WTC11 (cell line): ENCODE data around the gene KCNN4. TPM values are rescaled to one million over a fixed set of nuclear protein-coding genes. Genes with fewer than 3 reads are reported as not detected.
A peak's percentile ranks its signal among the peaks of the same experiment; 100 is the strongest.
"Not testable (repeated sequence)": the region's sequence is repeated elsewhere in the genome, so short reads cannot be mapped to it uniquely, and the experiment has no call there.

ENCODE experiments used
- ATAC-seq: fragments of 200-7000 bp; cut with Tn5 transposase; 2 replicates; pipeline ENCODE4 v1.10.0; 2021; ENCODE audit warnings: mild to moderate bottlenecking, moderate library complexity
- CTCF ChIA-PET: fragments of 300-600 bp; sonication (Branson Sonifier 250); formaldehyde crosslinking; loops from one replicate; lab custom pipeline; 2021; ENCODE audit warnings: antibody characterized with exemption; lab: Charles Lee
- POLR2A ChIA-PET: fragments of 350-600 bp; sonication (Branson Sonifier 250); formaldehyde crosslinking; loops from one replicate; lab custom pipeline; 2021; ENCODE audit warnings: antibody characterized with exemption; lab: Charles Lee
- DNase-seq: peaks from one replicate; pipeline ENCODE4 v3.0.0; 2021; ENCODE audit warnings: low spot score
- H3K27ac Mint-ChIP-seq: 2 replicates; pipeline ENCODE4 v1.8.0; 2021; ENCODE audit warnings: mixed read lengths
- H3K27me3 Mint-ChIP-seq: 2 replicates; pipeline ENCODE4 v1.8.0; 2021; ENCODE audit warnings: low read depth, mild to moderate bottlenecking, moderate library complexity, mixed read lengths
- H3K36me3 Mint-ChIP-seq: 2 replicates; pipeline ENCODE4 v1.8.0; 2021; ENCODE audit warnings: mixed read lengths
- H3K4me1 Mint-ChIP-seq: 2 replicates; pipeline ENCODE4 v1.8.0; 2022; ENCODE audit warnings: mixed read lengths
- H3K4me3 Mint-ChIP-seq: 2 replicates; pipeline ENCODE4 v1.8.0; 2021; ENCODE audit warnings: mild to moderate bottlenecking, moderate library complexity, mixed read lengths
- H3K9me3 Mint-ChIP-seq: 2 replicates; pipeline ENCODE4 v1.8.0; 2021; ENCODE audit warnings: mixed read lengths
- AR ChIP-seq: fragments of 250-450 bp; sonication (Bioruptor Pico); IDR thresholded peaks from 2 replicates; pipeline ENCODE4 v1.9.0; 2021; ENCODE audit warnings: mild to moderate bottlenecking
- CDX4 ChIP-seq: fragments of 250-450 bp; sonication (Bioruptor Pico); IDR thresholded peaks from 2 replicates; pipeline ENCODE4 v1.9.0; 2021; ENCODE audit warnings: moderate library complexity, mild to moderate bottlenecking, inconsistent platforms, borderline replicate concordance
- E2F4 ChIP-seq: sonication (generic); formaldehyde crosslinking; IDR thresholded peaks from 2 replicates; pipeline ENCODE4 v1.8.1; 2022; ENCODE audit warnings: low read depth, mild to moderate bottlenecking, moderate library complexity, missing genetic modification reagents, borderline replicate concordance
- GTF2I ChIP-seq: fragments of 250-450 bp; sonication (Bioruptor Pico); conservative IDR thresholded peaks from 2 replicates; pipeline ENCODE4 v1.4.0; 2021; ENCODE audit warnings: mild to moderate bottlenecking
- HMGXB4 ChIP-seq: sonication (generic); formaldehyde crosslinking; IDR thresholded peaks from 2 replicates; pipeline ENCODE4 v1.8.1; 2023; ENCODE audit warnings: mild to moderate bottlenecking, moderate library complexity, missing genetic modification reagents
- NFYB ChIP-seq: sonication (generic); formaldehyde crosslinking; conservative IDR thresholded peaks from 2 replicates; pipeline ENCODE4 v1.8.0; 2022; ENCODE audit warnings: low read depth, missing genetic modification reagents
- PREB ChIP-seq: sonication (generic); formaldehyde crosslinking; IDR thresholded peaks from 2 replicates; pipeline ENCODE4 v1.8.1; 2022; ENCODE audit warnings: mild to moderate bottlenecking, missing genetic modification reagents, moderate library complexity, borderline replicate concordance
- SMAD3 ChIP-seq: sonication (generic); formaldehyde crosslinking; IDR thresholded peaks from 2 replicates; pipeline ENCODE4 v1.8.0; 2022; ENCODE audit warnings: missing genetic modification reagents, mild to moderate bottlenecking, borderline replicate concordance
- SMAD4 ChIP-seq: sonication (generic); formaldehyde crosslinking; IDR thresholded peaks from 2 replicates; pipeline ENCODE4 v1.8.0; 2022; ENCODE audit warnings: mild to moderate bottlenecking, missing genetic modification reagents
- ZNF263 ChIP-seq: sonication (generic); formaldehyde crosslinking; IDR thresholded peaks from 2 replicates; pipeline ENCODE4 v1.8.1; 2022; ENCODE audit warnings: low read depth, mild to moderate bottlenecking, moderate library complexity, missing genetic modification reagents
- ZNF532 ChIP-seq: fragments of 250-450 bp; sonication (Bioruptor Pico); IDR thresholded peaks from 2 replicates; pipeline ENCODE4 v1.9.0; 2021; ENCODE audit warnings: mild to moderate bottlenecking, borderline replicate concordance
- total RNA-seq: library from RNA; stranded (reverse); gene quantifications from 3 replicates; pipeline ENCODE4 v1.2.3, GENCODE V29; 2021

The KCNN4 gene
- total RNA-seq, 1 experiment from 2014 or later = 0.98 TPM

GRCh38 chr19:43776286-43776685 lies 4.5 kb downstream of the KCNN4 start:
- TF ChIP-seq PREB (CRISPR knock-in tag) (no peak), GTF2I (CRISPR knock-in tag) (no peak), HMGXB4 (CRISPR knock-in tag) (no peak)
- Mint-ChIP-seq H3K27me3 (peaks cover 58% of the 10 kb centered on the region), H3K36me3 (no peaks in the 10 kb centered on the region), H3K27ac (no peak overlapping the region), H3K9me3 (no peaks in the 10 kb centered on the region), H3K4me3 (peak overlapping the region; percentile 26; the same call in 1 of the 2 replicates), H3K4me1 (peaks cover 49% of the 10 kb centered on the region)
- CTCF ChIA-PET = interaction anchor here (1.3 to 7.4 kb wide), 3 partner anchors 9 to 147 kb away, joined by 3 to 101 read pairs (median 9); no protein-coding TSS in a partner anchor
- no peak for DNase-seq
- POLR2A ChIA-PET = interaction anchor here (0.6 to 0.7 kb wide), 2 partner anchors 108 to 114 kb away, joined by 4 read pairs; no protein-coding TSS in a partner anchor
- ATAC-seq = peak; percentile 9

GRCh38 chr19:43775299-43775890 lies 5.4 kb downstream of the KCNN4 start:
- no peaks in the 10 kb centered on the region for H3K36me3 Mint-ChIP-seq
- ChIA-PET CTCF (interaction anchor here (1.1 to 7.4 kb wide), 7 partner anchors 9 to 146 kb away, joined by 3 to 101 read pairs (median 16); partner anchors contain the start of genes SMG9 and ZNF283), POLR2A (interaction anchor here (1.3 to 1.9 kb wide), 3 partner anchors 10 to 107 kb away, joined by 3 to 12 read pairs (median 3); partner anchors contain the start of gene SMG9)
- H3K4me1 Mint-ChIP-seq = peaks cover 47% of the 10 kb centered on the region
- H3K9me3 Mint-ChIP-seq = no peaks in the 10 kb centered on the region
- no peak for ATAC-seq
- TF ChIP-seq ZNF263 (CRISPR knock-in tag) (no peak), NFYB (no peak), SMAD4 (no peak)
- H3K27me3 Mint-ChIP-seq = peaks cover 67% of the 10 kb centered on the region
- H3K4me3 Mint-ChIP-seq = peak overlapping the region; percentile 72; the same call in 1 of the 2 replicates
- no peak overlapping the region for H3K27ac Mint-ChIP-seq
- DNase-seq = no peak

- H3K9me3 Mint-ChIP-seq, ATAC-seq, H3K27ac Mint-ChIP-seq, H3K36me3 Mint-ChIP-seq, DNase-seq: not testable (repeated sequence)
- Mint-ChIP-seq H3K4me1 (peaks cover 44% of the 10 kb centered on the region), H3K27me3 (peaks cover 71% of the 10 kb centered on the region), H3K4me3 (peak overlapping the region; percentile 72)
- ChIA-PET CTCF (interaction anchor here (0.7 to 7.4 kb wide), 15 partner anchors 8 to 257 kb away, joined by 3 to 101 read pairs (median 6); partner anchors contain the start of genes IRGQ, SMG9, ZNF283 and ZNF45), POLR2A (interaction anchor here (0.8 to 1.9 kb wide), 4 partner anchors 11 to 106 kb away, joined by 3 to 12 read pairs (median 3); partner anchors contain the start of gene SMG9)
These were observed 5.9 kb downstream of the KCNN4 start for GRCh38 chr19:43774940-43775258.

- Mint-ChIP-seq H3K4me3 (peak overlapping the region; percentile 72), H3K27me3 (peaks cover 75% of the 10 kb centered on the region), H3K9me3 (no peaks in the 10 kb centered on the region), H3K4me1 (peaks cover 39% of the 10 kb centered on the region), H3K36me3 (no peaks in the 10 kb centered on the region), H3K27ac (no peak overlapping the region)
- ChIA-PET POLR2A (interaction anchor here (0.6 to 1.9 kb wide), 5 partner anchors 11 to 106 kb away, joined by 3 to 12 read pairs (median 3); partner anchors contain the start of gene SMG9), CTCF (interaction anchor here (0.7 to 7.4 kb wide), 21 partner anchors 8 to 996 kb away, joined by 3 to 101 read pairs (median 4); partner anchors contain the start of genes IRGC, IRGQ, SMG9 and ZNF283)
- DNase-seq = peak; percentile 92
- peak; percentile 83 for ATAC-seq
- no peak for TF ChIP-seq SMAD3 (CRISPR knock-in tag)
- no peak for TF ChIP-seq CDX4
- no peak for TF ChIP-seq E2F4 (CRISPR knock-in tag)
- TF ChIP-seq ZNF532 (CRISPR knock-in tag) = no peak
- no peak for TF ChIP-seq AR (CRISPR knock-in tag)
These were observed 6.5 kb downstream of the KCNN4 start for GRCh38 chr19:43774103-43774939.
